PC-9 (cell line): ENCODE data around the gene LAMTOR3.

ENCODE experiments used
- CTCF ChIP-seq: fragments of 200-600 bp; sonication (generic); conservative IDR thresholded peaks from 2 replicates; pipeline ENCODE4 v1.6.1; 2017; ENCODE audit warnings: mixed run types, antibody characterized with exemption, mild to moderate bottlenecking, moderate library complexity
- EZH2 ChIP-seq: fragments of 200-600 bp; sonication (generic); IDR thresholded peaks from 2 replicates; pipeline ENCODE4 v1.8.0; 2017; ENCODE audit warnings: antibody characterized with exemption, low read depth

- no peak for TF ChIP-seq CTCF
- TF ChIP-seq EZH2: no peak
These were observed 38.5 kb downstream of the LAMTOR3 start for GRCh38 chr4:99855678-99856077.
